ENCODE results near the gene ANTXR2.

ANTXR2 gene

GRCh38 chr4:79959652-79960051, 113.4 kb downstream of the ANTXR2 start:
- Histone ChIP-seq H3K9ac (ENCODE audit: low read length in 2 of 2) (no peak overlapping the region), H3K27ac (ENCODE audit: low read length) (no peak overlapping the region), H3K36me3 (ENCODE audit: control insufficient read depth in 2 of 2, insufficient read depth in 2 of 2, low read length in 2 of 2) (peaks cover 7 to 8% of the 10 kb centered on the region in 2 donors), H3K9me3 (ENCODE audit: control insufficient read depth in 2 of 2, low read length in 2 of 2) (no peaks in the 10 kb centered on the region), H3K4me3 (ENCODE audit: low read length in 2 of 2) (no peak overlapping the region), H3K27me3 (ENCODE audit: control insufficient read depth in 1 of 2, insufficient read depth in 2 of 2, low read length in 2 of 2) (no peaks in the 10 kb centered on the region), H3K4me1 (ENCODE audit: control insufficient read depth, insufficient read depth, low read length) (no peaks in the 10 kb centered on the region)

- Histone ChIP-seq H3K36me3 (ENCODE audit: control insufficient read depth in 2 of 2, insufficient read depth in 2 of 2, low read length in 2 of 2) (no peaks in the 10 kb centered on the region), H3K27ac (ENCODE audit: low read length) (no peak overlapping the region), H3K4me1 (ENCODE audit: control insufficient read depth, insufficient read depth, low read length) (no peaks in the 10 kb centered on the region), H3K27me3 (ENCODE audit: control insufficient read depth in 1 of 2, insufficient read depth in 2 of 2, low read length in 2 of 2) (no peaks in the 10 kb centered on the region), H3K9ac (ENCODE audit: low read length in 2 of 2) (no peak overlapping the region), H3K9me3 (ENCODE audit: control insufficient read depth in 2 of 2, low read length in 2 of 2) (no peaks in the 10 kb centered on the region), H3K4me3 (ENCODE audit: low read length in 2 of 2) (no peak overlapping the region)
These were observed 114.4 kb downstream of the ANTXR2 start for GRCh38 chr4:79958466-79959264.

- Histone ChIP-seq H3K4me1 (ENCODE audit: control insufficient read depth, insufficient read depth, low read length) (peaks cover 7% of the 10 kb centered on the region), H3K27ac (ENCODE audit: low read length) (no peak overlapping the region), H3K9me3 (ENCODE audit: control insufficient read depth in 2 of 2, low read length in 2 of 2) (no peaks in the 10 kb centered on the region), H3K27me3 (ENCODE audit: control insufficient read depth in 1 of 2, insufficient read depth in 2 of 2, low read length in 2 of 2) (no peaks in the 10 kb centered on the region), H3K4me3 (ENCODE audit: low read length in 2 of 2) (no peak overlapping the region), H3K9ac (ENCODE audit: low read length in 2 of 2) (no peak overlapping the region), H3K36me3 (ENCODE audit: control insufficient read depth in 2 of 2, insufficient read depth in 2 of 2, low read length in 2 of 2) (no peaks in the 10 kb centered on the region)
These were observed 123.9 kb downstream of the ANTXR2 start for GRCh38 chr4:79949178-79949577.

- Histone ChIP-seq H3K4me3 (ENCODE audit: low read length in 2 of 2) (peak overlapping the region in 1 of 2 donors; percentile 23), H3K4me1 (ENCODE audit: control insufficient read depth, insufficient read depth, low read length) (peaks cover 7% of the 10 kb centered on the region), H3K27ac (ENCODE audit: low read length) (no peak overlapping the region), H3K36me3 (ENCODE audit: control insufficient read depth in 2 of 2, insufficient read depth in 2 of 2, low read length in 2 of 2) (no peaks in the 10 kb centered on the region), H3K9me3 (ENCODE audit: control insufficient read depth in 2 of 2, low read length in 2 of 2) (no peaks in the 10 kb centered on the region), H3K9ac (ENCODE audit: low read length in 2 of 2) (no peak overlapping the region), H3K27me3 (ENCODE audit: control insufficient read depth in 1 of 2, insufficient read depth in 2 of 2, low read length in 2 of 2) (no peaks in the 10 kb centered on the region)
These were observed 124.3 kb downstream of the ANTXR2 start for GRCh38 chr4:79948739-79949138.

GRCh38 chr4:79948261-79948660, 124.8 kb downstream of the ANTXR2 start:
- no peak overlapping the region for H3K27ac ChIP-seq (ENCODE audit: low read length)
- no peaks in the 10 kb centered on the region for H3K27me3 ChIP-seq (ENCODE audit: control insufficient read depth in 1 of 2, insufficient read depth in 2 of 2, low read length in 2 of 2)
- no peaks in the 10 kb centered on the region for H3K36me3 ChIP-seq (ENCODE audit: control insufficient read depth in 2 of 2, insufficient read depth in 2 of 2, low read length in 2 of 2)
- peaks cover 7% of the 10 kb centered on the region for H3K4me1 ChIP-seq (ENCODE audit: control insufficient read depth, insufficient read depth, low read length)
- H3K9ac ChIP-seq (ENCODE audit: low read length in 2 of 2), result no peak overlapping the region
- no peaks in the 10 kb centered on the region for H3K9me3 ChIP-seq (ENCODE audit: control insufficient read depth in 2 of 2, low read length in 2 of 2)
- H3K4me3 ChIP-seq (ENCODE audit: low read length in 2 of 2), result no peak overlapping the region

- H3K36me3 ChIP-seq (ENCODE audit: control insufficient read depth in 2 of 2, insufficient read depth in 2 of 2, low read length in 2 of 2), result no peaks in the 10 kb centered on the region
- no peaks in the 10 kb centered on the region for H3K9me3 ChIP-seq (ENCODE audit: control insufficient read depth in 2 of 2, low read length in 2 of 2)
- H3K4me3 ChIP-seq (ENCODE audit: low read length in 2 of 2), result no peak overlapping the region
- no peak overlapping the region for H3K27ac ChIP-seq (ENCODE audit: low read length)
- no peak overlapping the region for H3K9ac ChIP-seq (ENCODE audit: low read length in 2 of 2)
- no peaks in the 10 kb centered on the region for H3K27me3 ChIP-seq (ENCODE audit: control insufficient read depth in 1 of 2, insufficient read depth in 2 of 2, low read length in 2 of 2)
- peaks cover 7% of the 10 kb centered on the region for H3K4me1 ChIP-seq (ENCODE audit: control insufficient read depth, insufficient read depth, low read length)
These were observed 125.6 kb downstream of the ANTXR2 start for GRCh38 chr4:79947386-79947785.

DNA sequence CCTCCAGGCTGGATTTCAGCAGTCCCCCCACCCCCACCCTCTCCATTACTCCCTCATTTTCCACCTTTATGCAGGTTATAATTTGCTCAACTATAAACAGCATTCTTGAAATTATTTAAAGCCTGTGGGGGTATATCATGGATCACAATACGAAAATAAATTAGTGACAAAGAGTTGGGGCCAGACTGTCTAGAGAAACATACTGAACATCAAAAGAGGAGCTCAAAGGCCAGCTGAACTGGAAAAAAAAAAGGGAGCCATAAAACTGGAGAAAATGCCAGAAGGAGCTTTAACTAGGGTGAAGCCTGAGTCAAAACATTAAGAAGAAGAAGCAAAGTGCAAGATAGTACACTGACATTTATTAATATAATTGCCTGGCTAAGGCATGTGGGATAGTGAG, 137.8 kb downstream of the ANTXR2 start:
- Histone ChIP-seq H3K36me3 (ENCODE audit: control insufficient read depth in 2 of 2, insufficient read depth in 2 of 2, low read length in 2 of 2) (no peaks in the 10 kb centered on the region), H3K9me3 (ENCODE audit: control insufficient read depth in 2 of 2, low read length in 2 of 2) (no peaks in the 10 kb centered on the region), H3K4me1 (ENCODE audit: control insufficient read depth, insufficient read depth, low read length) (no peaks in the 10 kb centered on the region), H3K27me3 (ENCODE audit: control insufficient read depth in 1 of 2, insufficient read depth in 2 of 2, low read length in 2 of 2) (no peaks in the 10 kb centered on the region), H3K4me3 (ENCODE audit: low read length in 2 of 2) (no peak overlapping the region), H3K27ac (ENCODE audit: low read length) (no peak overlapping the region), H3K9ac (ENCODE audit: low read length in 2 of 2) (no peak overlapping the region)

DNA sequence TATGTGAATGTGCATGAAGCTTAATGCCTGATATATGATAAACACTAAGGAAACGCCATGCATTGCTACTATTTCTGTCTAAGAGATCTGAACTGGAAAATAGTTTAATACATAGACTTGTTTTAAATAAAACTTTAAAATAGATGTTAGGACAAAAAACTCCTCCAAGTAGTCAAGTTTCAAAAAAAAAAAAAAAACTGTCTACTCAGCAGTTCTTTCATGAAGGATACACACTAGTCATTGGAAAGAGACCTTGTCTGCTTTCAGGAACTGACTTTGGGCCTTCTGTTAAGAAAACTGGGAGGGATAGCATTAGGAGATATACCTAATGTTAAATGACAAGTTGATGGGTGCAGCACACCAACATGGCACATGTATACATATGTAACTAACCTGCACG, 138.4 kb downstream of the ANTXR2 start:
- Histone ChIP-seq H3K9ac (ENCODE audit: low read length in 2 of 2) (no peak overlapping the region), H3K36me3 (ENCODE audit: control insufficient read depth in 2 of 2, insufficient read depth in 2 of 2, low read length in 2 of 2) (no peaks in the 10 kb centered on the region), H3K27me3 (ENCODE audit: control insufficient read depth in 1 of 2, insufficient read depth in 2 of 2, low read length in 2 of 2) (no peaks in the 10 kb centered on the region), H3K27ac (ENCODE audit: low read length) (no peak overlapping the region), H3K9me3 (ENCODE audit: control insufficient read depth in 2 of 2, low read length in 2 of 2) (no peaks in the 10 kb centered on the region), H3K4me3 (ENCODE audit: low read length in 2 of 2) (no peak overlapping the region), H3K4me1 (ENCODE audit: control insufficient read depth, insufficient read depth, low read length) (no peaks in the 10 kb centered on the region)

DNA sequence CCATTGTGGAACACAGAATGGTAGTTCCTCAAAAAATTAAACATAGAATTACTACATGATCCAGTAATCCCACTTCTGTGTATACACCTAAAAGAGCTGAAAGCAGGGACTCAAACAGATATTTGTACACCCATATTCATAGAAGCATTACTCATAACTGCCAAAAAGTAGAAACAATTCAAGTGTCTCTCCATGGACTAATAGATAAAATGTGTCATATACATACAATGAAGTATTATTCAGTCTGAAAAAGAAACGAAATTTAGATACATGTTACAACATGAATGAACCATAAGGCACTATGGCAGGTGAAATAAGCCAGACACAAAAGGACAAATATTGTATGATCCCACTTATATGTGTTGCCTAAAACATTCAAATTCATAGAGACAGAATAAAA, 145.1 kb downstream of the ANTXR2 start:
- H3K4me3 ChIP-seq (ENCODE audit: low read length in 2 of 2), result no peak overlapping the region
- H3K27me3 ChIP-seq (ENCODE audit: control insufficient read depth in 1 of 2, insufficient read depth in 2 of 2, low read length in 2 of 2), result no peaks in the 10 kb centered on the region
- no peak overlapping the region for H3K9ac ChIP-seq (ENCODE audit: low read length in 2 of 2)
- no peak overlapping the region for H3K27ac ChIP-seq (ENCODE audit: low read length)
- no peaks in the 10 kb centered on the region for H3K36me3 ChIP-seq (ENCODE audit: control insufficient read depth in 2 of 2, insufficient read depth in 2 of 2, low read length in 2 of 2)
- no peaks in the 10 kb centered on the region for H3K4me1 ChIP-seq (ENCODE audit: control insufficient read depth, insufficient read depth, low read length)
- no peaks in the 10 kb centered on the region for H3K9me3 ChIP-seq (ENCODE audit: control insufficient read depth in 2 of 2, low read length in 2 of 2)

- H3K9ac ChIP-seq (ENCODE audit: low read length in 2 of 2), result no peak overlapping the region
- H3K4me1 ChIP-seq (ENCODE audit: control insufficient read depth, insufficient read depth, low read length), result no peaks in the 10 kb centered on the region
- H3K27ac ChIP-seq (ENCODE audit: low read length), result no peak overlapping the region
These were observed 149.7 kb downstream of the ANTXR2 start for GRCh38 chr4:79923281-79923680.

DNA sequence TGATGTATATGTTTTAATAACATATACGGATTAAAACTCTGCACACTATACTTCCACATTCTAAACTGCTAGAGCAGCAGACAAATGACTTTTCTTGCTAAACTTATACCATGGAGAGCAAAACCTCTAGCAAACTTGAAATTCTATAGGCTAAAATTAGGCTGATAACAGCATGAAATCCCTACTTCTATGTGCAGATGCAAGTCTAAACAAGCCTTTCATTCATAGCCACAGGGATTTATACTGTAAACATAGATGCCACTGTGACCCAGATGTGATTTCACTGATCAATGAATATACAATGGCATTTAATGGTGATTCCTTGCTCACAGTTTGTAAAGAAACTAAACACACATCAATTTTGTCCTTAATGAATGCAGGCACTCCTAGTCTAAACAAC, 151.0 kb downstream of the ANTXR2 start:
- no peaks in the 10 kb centered on the region for H3K4me1 ChIP-seq (ENCODE audit: control insufficient read depth, insufficient read depth, low read length)
- H3K9ac ChIP-seq (ENCODE audit: low read length in 2 of 2), result no peak overlapping the region
- no peaks in the 10 kb centered on the region for H3K36me3 ChIP-seq (ENCODE audit: control insufficient read depth in 2 of 2, insufficient read depth in 2 of 2, low read length in 2 of 2)

More at GRCh38 chr4:79923281-79923680, 149.7 kb downstream of the ANTXR2 start:
- Histone ChIP-seq H3K9me3 (ENCODE audit: control insufficient read depth in 2 of 2, low read length in 2 of 2) (peaks cover 0 to 2% of the 10 kb centered on the region in 2 donors), H3K4me3 (ENCODE audit: low read length in 2 of 2) (no peak overlapping the region), H3K27me3 (ENCODE audit: control insufficient read depth in 1 of 2, insufficient read depth in 2 of 2, low read length in 2 of 2) (no peaks in the 10 kb centered on the region), H3K36me3 (ENCODE audit: control insufficient read depth in 2 of 2, insufficient read depth in 2 of 2, low read length in 2 of 2) (no peaks in the 10 kb centered on the region)

More for the DNA sequence above, 151.0 kb downstream of the ANTXR2 start:
- Histone ChIP-seq H3K27ac (ENCODE audit: low read length) (no peak overlapping the region), H3K4me3 (ENCODE audit: low read length in 2 of 2) (no peak overlapping the region), H3K9me3 (ENCODE audit: control insufficient read depth in 2 of 2, low read length in 2 of 2) (peaks cover 0 to 3% of the 10 kb centered on the region in 2 donors), H3K27me3 (ENCODE audit: control insufficient read depth in 1 of 2, insufficient read depth in 2 of 2, low read length in 2 of 2) (no peaks in the 10 kb centered on the region)

Data from stomach smooth muscle (tissue), 2 donors.